Measurements from ENCODE around the gene USP3.
"Not testable (repeated sequence)": the region's sequence is repeated elsewhere in the genome, so short reads cannot be mapped to it uniquely, and the experiment has no call there.

USP3 gene

GRCh38 chr15:63478243-63478642 lies 26.1 kb upstream of the USP3 start:
- no peak for DNase-seq

GRCh38 chr15:63480441-63480821 lies 24.0 kb upstream of the USP3 start:
- no peak for DNase-seq

- no peak for DNase-seq
These were observed 23.1 kb upstream of the USP3 start for GRCh38 chr15:63481105-63481810.

- no peak for DNase-seq
These were observed 21.5 kb upstream of the USP3 start for GRCh38 chr15:63482874-63483323.

- DNase-seq = no peak
These were observed 20.6 kb upstream of the USP3 start for GRCh38 chr15:63483521-63484371.

- no peak for DNase-seq
These were observed 19.8 kb upstream of the USP3 start for GRCh38 chr15:63484433-63485186.

- DNase-seq = peak; percentile 15
These were observed 17.2 kb upstream of the USP3 start for GRCh38 chr15:63487076-63487757.

- not testable (repeated sequence) for DNase-seq
These were observed 16.5 kb upstream of the USP3 start for GRCh38 chr15:63487758-63488397.

- no peak for DNase-seq
These were observed 15.9 kb upstream of the USP3 start for GRCh38 chr15:63488398-63488960.

- DNase-seq = no peak
These were observed 15.0 kb upstream of the USP3 start for GRCh38 chr15:63489352-63489751.

GRCh38 chr15:63490345-63491034 lies 13.9 kb upstream of the USP3 start:
- no peak for DNase-seq

- DNase-seq = no peak
These were observed 13.1 kb upstream of the USP3 start for GRCh38 chr15:63491116-63491827.

- DNase-seq = no peak
These were observed 12.4 kb upstream of the USP3 start for GRCh38 chr15:63491979-63492378.

GRCh38 chr15:63492541-63493077 lies 11.8 kb upstream of the USP3 start:
- no peak for DNase-seq

- DNase-seq = no peak
These were observed 11.0 kb upstream of the USP3 start for GRCh38 chr15:63493436-63493835.

- no peak for DNase-seq
These were observed 10.0 kb upstream of the USP3 start for GRCh38 chr15:63494408-63494807.

- DNase-seq = no peak
These were observed 9.1 kb upstream of the USP3 start for GRCh38 chr15:63495343-63495742.

GRCh38 chr15:63495780-63496488 lies 8.5 kb upstream of the USP3 start:
- no peak for DNase-seq

GRCh38 chr15:63497642-63498467 lies 6.5 kb upstream of the USP3 start:
- DNase-seq = no peak

Data from NCI-H1105 treated with DMSO at 0.1 percent for 48 hours (cell line).